GM12874 (cell line): Measurements from ENCODE around the gene RBPJL.

ENCODE experiments used
- CTCF ChIP-seq: IDR thresholded peaks from 2 replicates; pipeline ENCODE4 v1.5.1; 2011; ENCODE audit warnings: low read depth, mild to moderate bottlenecking, control low read depth, low read length, moderate library complexity; ENCODE audit not compliant: insufficient read depth

Gene RBPJL

GRCh38 chr20:45320948-45321595, 14.4 kb downstream of the RBPJL start:
- no peak for TF ChIP-seq CTCF

GRCh38 chr20:45322952-45323383, 16.3 kb downstream of the RBPJL start:
- peak; percentile 32; the same call in 1 of the 2 replicates for TF ChIP-seq CTCF

GRCh38 chr20:45323731-45324130, 17.1 kb downstream of the RBPJL start:
- TF ChIP-seq CTCF: no peak

GRCh38 chr20:45325371-45325770, 18.7 kb downstream of the RBPJL start:
- TF ChIP-seq CTCF: no peak

- TF ChIP-seq CTCF: no peak
Observed at GRCh38 chr20:45328451-45328850, 21.8 kb downstream of the RBPJL start.

GRCh38 chr20:45329497-45330319, 23.1 kb downstream of the RBPJL start:
- no peak for TF ChIP-seq CTCF

GRCh38 chr20:45330476-45330875, 23.8 kb downstream of the RBPJL start:
- TF ChIP-seq CTCF: no peak
